H9 (cell line): ENCODE data around the gene MARCHF10. TPM values are rescaled to one million over a fixed set of nuclear protein-coding genes. Genes with fewer than 3 reads are reported as not detected.

Experiments
- DNase-seq: peaks from one replicate; pipeline ENCODE4 v3.0.0-alpha.2; 2017
- H2AFZ ChIP-seq: one replicate; pipeline ENCODE4 v1.6.1; 2013; ENCODE audit warnings: mild to moderate bottlenecking, low read length, control low read depth, moderate library complexity
- H2AK5ac ChIP-seq: 2 replicates; pipeline ENCODE4 v1.6.1; 2013; ENCODE audit warnings: low read length, control low read depth, mixed read lengths; ENCODE audit not compliant: insufficient read length
- H2BK120ac ChIP-seq: one replicate; pipeline ENCODE4 v1.6.1; 2013; ENCODE audit warnings: low read depth, mild to moderate bottlenecking, low read length, control low read depth, inconsistent platforms; ENCODE audit not compliant: poor library complexity, severe bottlenecking
- H2BK12ac ChIP-seq: 2 replicates; pipeline ENCODE4 v1.6.1; 2013; ENCODE audit warnings: low read length, control low read depth, mixed read lengths, low read depth; ENCODE audit not compliant: insufficient read length
- H2BK15ac ChIP-seq: 2 replicates; pipeline ENCODE4 v1.6.1; 2013; ENCODE audit warnings: low read depth, low read length, control low read depth
- H2BK20ac ChIP-seq: one replicate; pipeline ENCODE4 v1.6.1; 2013; ENCODE audit warnings: low read depth, mild to moderate bottlenecking, low read length, control low read depth, inconsistent platforms; ENCODE audit not compliant: poor library complexity, severe bottlenecking
- H2BK5ac ChIP-seq: 2 replicates; pipeline ENCODE4 v1.6.1; 2013; ENCODE audit warnings: low read length, control low read depth, mixed read lengths; ENCODE audit not compliant: insufficient read length
- H3K14ac ChIP-seq: 2 replicates; pipeline ENCODE4 v1.6.1; 2013; ENCODE audit warnings: low read length, control low read depth; ENCODE audit not compliant: insufficient read depth
- H3K18ac ChIP-seq: 2 replicates; pipeline ENCODE4 v1.6.1; 2013; ENCODE audit warnings: low read depth, mild to moderate bottlenecking, mixed read lengths, low read length, control low read depth; ENCODE audit not compliant: insufficient read length
- H3K23ac ChIP-seq: 2 replicates; pipeline ENCODE4 v1.6.1; 2013; ENCODE audit warnings: low read length, control low read depth, mixed read lengths, low read depth; ENCODE audit not compliant: insufficient read length
- H3K23me2 ChIP-seq: 2 replicates; pipeline ENCODE4 v1.6.1; 2013; ENCODE audit warnings: low read depth, mild to moderate bottlenecking, mixed read lengths, low read length, control low read depth; ENCODE audit not compliant: insufficient read length, poor library complexity, severe bottlenecking
- H3K27ac ChIP-seq: 2 replicates; pipeline ENCODE4 v1.5.1; 2013; ENCODE audit warnings: low read length, control low read depth, mixed read lengths, low read depth; ENCODE audit not compliant: insufficient read length
- H3K27me3 ChIP-seq: 2 replicates; pipeline ENCODE4 v1.6.1; 2013; ENCODE audit warnings: low read length, control low read depth, inconsistent platforms; ENCODE audit not compliant: insufficient read depth
- H3K4ac ChIP-seq: 2 replicates; pipeline ENCODE4 v1.6.1; 2013; ENCODE audit warnings: low read depth, mild to moderate bottlenecking, control low read depth, inconsistent platforms, low read length, moderate library complexity
- H3K4me1 ChIP-seq: 2 replicates; pipeline ENCODE4 v1.6.1; 2013; ENCODE audit warnings: low read length, control low read depth, inconsistent platforms; ENCODE audit not compliant: insufficient read depth
- H3K4me2 ChIP-seq: 2 replicates; pipeline ENCODE4 v1.6.1; 2013; ENCODE audit warnings: low read length, control low read depth, mixed read lengths; ENCODE audit not compliant: insufficient read length, insufficient read depth
- H3K56ac ChIP-seq: 2 replicates; pipeline ENCODE4 v1.6.1; 2013; ENCODE audit warnings: low read depth, mild to moderate bottlenecking, mixed read lengths, low read length, control low read depth; ENCODE audit not compliant: insufficient read length
- H3K79me1 ChIP-seq: 2 replicates; pipeline ENCODE4 v1.6.1; 2013; ENCODE audit warnings: low read depth, mild to moderate bottlenecking, moderate library complexity, low read length, control low read depth, inconsistent platforms; ENCODE audit not compliant: insufficient read depth, poor library complexity, severe bottlenecking
- H3K79me2 ChIP-seq: 2 replicates; pipeline ENCODE4 v1.6.1; 2013; ENCODE audit warnings: low read length, control low read depth, inconsistent platforms; ENCODE audit not compliant: insufficient read depth
- H3K9ac ChIP-seq: 2 replicates; pipeline ENCODE4 v1.6.1; 2013; ENCODE audit warnings: low read length, control low read depth, mixed read lengths; ENCODE audit not compliant: insufficient read length; ENCODE audit errors: extremely low read depth
- H3K9me3 ChIP-seq: one replicate; pipeline ENCODE4 v1.6.1; 2013; ENCODE audit warnings: low read depth, low read length, inconsistent platforms; ENCODE audit not compliant: control insufficient read depth
- H3T11ph ChIP-seq: one replicate; pipeline ENCODE4 v1.6.1; 2013; ENCODE audit warnings: mild to moderate bottlenecking, low read length, control low read depth, inconsistent platforms
- H4K20me1 ChIP-seq: one replicate; pipeline ENCODE4 v1.6.1; 2013; ENCODE audit not compliant: control insufficient read depth, insufficient read length, insufficient read depth
- H4K5ac ChIP-seq: 2 replicates; pipeline ENCODE4 v1.6.1; 2013; ENCODE audit warnings: low read depth, mild to moderate bottlenecking, mixed read lengths, low read length, control low read depth; ENCODE audit not compliant: insufficient read length
- H4K8ac ChIP-seq: replicated peaks from 2 replicates; pipeline ENCODE4 v1.6.1; 2013; ENCODE audit warnings: low read length, control low read depth, mixed read lengths, low read depth; ENCODE audit not compliant: insufficient read length
- H4K91ac ChIP-seq: 2 replicates; pipeline ENCODE4 v1.6.1; 2013; ENCODE audit warnings: low read depth, mild to moderate bottlenecking, moderate library complexity, mixed read lengths, low read length, control low read depth; ENCODE audit not compliant: insufficient read length
- H3K27ac Mint-ChIP-seq, 3 experiments: 2 replicates in 2 of 3; 3 replicates in 1 of 3; pipeline ENCODE4 v1.8.0; 2020 to 2021; ENCODE audit warnings: mixed read lengths in 3 of 3, mild to moderate bottlenecking in 1 of 3, moderate library complexity in 1 of 3
- H3K27me3 Mint-ChIP-seq: 2 replicates; pipeline ENCODE4 v1.8.0; 2021; ENCODE audit warnings: low read depth, mild to moderate bottlenecking, moderate library complexity, mixed read lengths
- H3K36me3 Mint-ChIP-seq, 3 experiments: 2 replicates in 2 of 3; 3 replicates in 1 of 3; pipeline ENCODE4 v1.8.0; 2020 to 2021; ENCODE audit warnings: low read depth in 3 of 3, mixed read lengths in 3 of 3; ENCODE audit not compliant: insufficient read depth in 1 of 3
- H3K4me1 Mint-ChIP-seq, 2 experiments: 2 replicates each; pipeline ENCODE4 v1.8.0; 2020; ENCODE audit warnings: mixed read lengths in 2 of 2
- H3K4me3 Mint-ChIP-seq, 2 experiments: 2 replicates in 1 of 2; 3 replicates in 1 of 2; pipeline ENCODE4 v1.8.0; 2020 to 2021; ENCODE audit warnings: mild to moderate bottlenecking in 2 of 2, mixed read lengths in 2 of 2, moderate library complexity in 1 of 2
- H3K9me3 Mint-ChIP-seq, 2 experiments: 2 replicates in 1 of 2; 3 replicates in 1 of 2; pipeline ENCODE4 v1.8.0; 2020; ENCODE audit warnings: mild to moderate bottlenecking in 2 of 2, mixed read lengths in 2 of 2, moderate library complexity in 1 of 2
- CTCF ChIP-seq: fragments of 200-600 bp; sonication (generic); conservative IDR thresholded peaks from 3 replicates; pipeline ENCODE4 v1.8.0; 2021; ENCODE audit warnings: antibody characterized with exemption, mild to moderate bottlenecking
- WGBS: extraction: QIAGEN DNeasy Blood & Tissue Kit; methylation state at CpG from one replicate; pipeline ENCODE4 v1.1.7; 2013; ENCODE audit warnings: missing lambda C conversion rate, low lambda C conversion rate, mixed read lengths; ENCODE audit not compliant: insufficient read length; ENCODE audit errors: extremely low coverage; 5-methylcytosine and 5-hydroxymethylcytosine counted together
- total RNA-seq: library from RNA; stranded (reverse); gene quantifications from 2 replicates; pipeline ENCODE4 v1.2.1, GENCODE V29; 2021

MARCHF10 gene
- total RNA-seq, 1 experiment from 2014 or later: not detected

GRCh38 chr17:62662855-62663254 is 145.3 kb downstream of the MARCHF10 start:
- Histone ChIP-seq H3K27ac (no peak overlapping the region), H3K14ac (no peak overlapping the region), H4K8ac (no peak overlapping the region), H3K18ac (no peak overlapping the region), H3T11ph (no peak overlapping the region), H3K79me1 (no peaks in the 10 kb centered on the region), H3K4ac (no peak overlapping the region), H3K27me3 (no peaks in the 10 kb centered on the region), H2AFZ (no peak overlapping the region), H3K23ac (no peak overlapping the region), H2BK12ac (no peak overlapping the region), H3K79me2 (no peaks in the 10 kb centered on the region), H3K4me1 (no peaks in the 10 kb centered on the region), H2BK20ac (no peak overlapping the region), H3K56ac (no peak overlapping the region), H3K23me2 (no peaks in the 10 kb centered on the region), H4K91ac (no peak overlapping the region), H3K4me2 (no peak overlapping the region), H2BK15ac (no peak overlapping the region), H2AK5ac (no peak overlapping the region), H3K9me3 (no peaks in the 10 kb centered on the region), H2BK5ac (no peak overlapping the region), H2BK120ac (no peak overlapping the region), H4K5ac (no peak overlapping the region), H3K9ac (no peak overlapping the region), H4K20me1 (no peaks in the 10 kb centered on the region)
- Mint-ChIP-seq H3K4me3 (no peak overlapping the region), H3K36me3 (peaks cover 0 to 20% (median 9%) of the 10 kb centered on the region in 3 experiments; a peak in 6 of 7 replicates), H3K27me3 (no peaks in the 10 kb centered on the region), H3K4me1 (peaks cover 3% of the 10 kb centered on the region in 2 experiments; a peak in 3 of 4 replicates), H3K9me3 (peaks cover 9% of the 10 kb centered on the region in 2 experiments), H3K27ac (no peak overlapping the region)
- no peak for TF ChIP-seq CTCF
- no peak for DNase-seq
- WGBS: no CpG with 5 or more reads among the region's 6 CpGs
